ENCODE measurements around the gene CLEC3B.
A peak's percentile ranks its signal among the peaks of the same experiment; 100 is the strongest.
"Not testable (repeated sequence)": the region's sequence is repeated elsewhere in the genome, so short reads cannot be mapped to it uniquely, and the experiment has no call there.

Gene CLEC3B

GRCh38 chr3:45026038-45026437 lies at the start of gene CLEC3B:
Gene CLEC3B, plus strand, starts transcription at chr3:45026303. Its CDS starts 60 bp downstream, at chr3:45026363.
- no peak for DNase-seq (ENCODE audit: low spot score)

- no peak for DNase-seq (ENCODE audit: low spot score)
Measured at GRCh38 chr3:44981220-44981619, 44.9 kb upstream of the CLEC3B start.

- no peak for DNase-seq (ENCODE audit: low spot score)
Measured at GRCh38 chr3:44981751-44982150, 44.4 kb upstream of the CLEC3B start.

GRCh38 chr3:44982817-44983216 lies 43.3 kb upstream of the CLEC3B start:
- DNase-seq (ENCODE audit: low spot score): no peak

GRCh38 chr3:44983484-44983941 lies 42.6 kb upstream of the CLEC3B start:
- no peak for DNase-seq (ENCODE audit: low spot score)

GRCh38 chr3:44984335-44984734 lies 41.8 kb upstream of the CLEC3B start:
- DNase-seq (ENCODE audit: low spot score): no peak

GRCh38 chr3:44986330-44986729 lies 39.8 kb upstream of the CLEC3B start:
- not testable (repeated sequence) for DNase-seq (ENCODE audit: low spot score)

GRCh38 chr3:44987332-44987731 lies 38.8 kb upstream of the CLEC3B start:
- DNase-seq (ENCODE audit: low spot score): no peak

GRCh38 chr3:44988073-44988472 lies 38.0 kb upstream of the CLEC3B start:
- no peak for DNase-seq (ENCODE audit: low spot score)

- no peak for DNase-seq (ENCODE audit: low spot score)
Measured at GRCh38 chr3:44989141-44989540, 37.0 kb upstream of the CLEC3B start.

- DNase-seq (ENCODE audit: low spot score): peak; percentile 38
Measured at GRCh38 chr3:44989636-44990373, 36.3 kb upstream of the CLEC3B start.

- no peak for DNase-seq (ENCODE audit: low spot score)
Measured at GRCh38 chr3:44991326-44991725, 34.8 kb upstream of the CLEC3B start.

GRCh38 chr3:44992555-44993470 lies 33.3 kb upstream of the CLEC3B start:
- DNase-seq (ENCODE audit: low spot score): no peak

GRCh38 chr3:44993471-44994205 lies 32.5 kb upstream of the CLEC3B start:
- no peak for DNase-seq (ENCODE audit: low spot score)

- peak; percentile 52 for DNase-seq (ENCODE audit: low spot score)
Measured at GRCh38 chr3:44995142-44995770, 30.8 kb upstream of the CLEC3B start.

- DNase-seq (ENCODE audit: low spot score): peak; percentile 22
Measured at GRCh38 chr3:44996556-44996969, 29.5 kb upstream of the CLEC3B start.

GRCh38 chr3:44999782-45000181 lies 26.3 kb upstream of the CLEC3B start:
- DNase-seq (ENCODE audit: low spot score): no peak

- no peak for DNase-seq (ENCODE audit: low spot score)
Measured at GRCh38 chr3:45000823-45001222, 25.3 kb upstream of the CLEC3B start.

GRCh38 chr3:45001738-45002137 lies 24.4 kb upstream of the CLEC3B start:
- no peak for DNase-seq (ENCODE audit: low spot score)

- DNase-seq (ENCODE audit: low spot score): no peak
Measured at GRCh38 chr3:45002139-45002660, 23.9 kb upstream of the CLEC3B start.

- no peak for DNase-seq (ENCODE audit: low spot score)
Measured at GRCh38 chr3:45002720-45003119, 23.4 kb upstream of the CLEC3B start.

- no peak for DNase-seq (ENCODE audit: low spot score)
Measured at GRCh38 chr3:45003406-45003805, 22.7 kb upstream of the CLEC3B start.
